ENCODE data around the gene SF3A2.

DNA sequence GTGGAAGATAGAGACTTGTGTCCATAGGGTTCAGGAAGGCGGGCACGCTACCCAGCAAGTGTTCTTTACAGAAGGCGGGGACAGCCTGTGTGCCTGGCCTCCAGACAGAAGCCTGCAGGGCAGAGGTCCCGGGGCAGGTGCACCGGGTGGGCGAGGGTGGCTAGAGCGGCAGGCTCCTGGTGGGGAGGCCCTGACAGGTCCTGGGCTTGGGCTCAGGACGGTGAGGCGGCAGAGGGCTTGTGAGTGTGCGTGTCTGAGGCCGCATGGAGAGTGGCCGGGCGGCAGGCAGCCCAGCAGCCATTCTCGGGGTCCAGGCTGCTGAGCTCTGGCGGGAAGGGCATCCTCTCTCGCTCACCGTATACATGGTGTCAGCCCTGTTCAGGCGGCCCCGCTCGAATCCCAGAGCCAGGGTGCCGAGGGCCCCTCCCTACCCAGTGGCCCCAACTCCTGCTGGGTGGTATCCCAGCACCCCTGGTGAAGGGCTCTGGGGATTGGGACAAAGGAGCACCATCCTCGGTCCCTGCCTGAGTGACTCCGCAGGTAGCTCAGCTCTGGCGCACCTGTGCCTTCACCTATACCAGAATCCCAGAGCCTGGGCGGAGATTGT, 9.5 kb downstream of the SF3A2 start:
- TF ChIP-seq, protein P1, sequence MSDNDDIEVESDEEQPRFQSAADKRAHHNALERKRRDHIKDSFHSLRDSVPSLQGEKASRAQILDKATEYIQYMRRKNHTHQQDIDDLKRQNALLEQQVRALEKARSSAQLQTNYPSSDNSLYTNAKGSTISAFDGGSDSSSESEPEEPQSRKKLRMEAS (IDR thresholded peaks at IDR 0.05; ENCODE audit: low read depth, low read length), result no peak
- TF ChIP-seq, protein P2, sequence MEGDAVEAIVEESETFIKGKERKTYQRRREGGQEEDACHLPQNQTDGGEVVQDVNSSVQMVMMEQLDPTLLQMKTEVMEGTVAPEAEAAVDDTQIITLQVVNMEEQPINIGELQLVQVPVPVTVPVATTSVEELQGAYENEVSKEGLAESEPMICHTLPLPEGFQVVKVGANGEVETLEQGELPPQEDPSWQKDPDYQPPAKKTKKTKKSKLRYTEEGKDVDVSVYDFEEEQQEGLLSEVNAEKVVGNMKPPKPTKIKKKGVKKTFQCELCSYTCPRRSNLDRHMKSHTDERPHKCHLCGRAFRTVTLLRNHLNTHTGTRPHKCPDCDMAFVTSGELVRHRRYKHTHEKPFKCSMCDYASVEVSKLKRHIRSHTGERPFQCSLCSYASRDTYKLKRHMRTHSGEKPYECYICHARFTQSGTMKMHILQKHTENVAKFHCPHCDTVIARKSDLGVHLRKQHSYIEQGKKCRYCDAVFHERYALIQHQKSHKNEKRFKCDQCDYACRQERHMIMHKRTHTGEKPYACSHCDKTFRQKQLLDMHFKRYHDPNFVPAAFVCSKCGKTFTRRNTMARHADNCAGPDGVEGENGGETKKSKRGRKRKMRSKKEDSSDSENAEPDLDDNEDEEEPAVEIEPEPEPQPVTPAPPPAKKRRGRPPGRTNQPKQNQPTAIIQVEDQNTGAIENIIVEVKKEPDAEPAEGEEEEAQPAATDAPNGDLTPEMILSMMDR (IDR thresholded peaks at IDR 0.05; ENCODE audit: low read depth, low read length), result no peak
- TF ChIP-seq POLR2A (IDR thresholded peaks at IDR 0.05; ENCODE audit: extremely low read depth, insufficient read length) (no peak), MYC (IDR thresholded peaks at IDR 0.05; ENCODE audit: low read depth, low read length) (no peak)
